Measurements from ENCODE around the gene VAC14.

The VAC14 gene

GRCh38 chr16:70725024-70725911, 75.7 kb downstream of the VAC14 start:
- DNase-seq (ENCODE audit: low spot score), result no peak

GRCh38 chr16:70724146-70725023, 76.6 kb downstream of the VAC14 start:
- DNase-seq (ENCODE audit: low spot score), result no peak

GRCh38 chr16:70723740-70724145, 77.2 kb downstream of the VAC14 start:
- DNase-seq (ENCODE audit: low spot score), result no peak

DNA sequence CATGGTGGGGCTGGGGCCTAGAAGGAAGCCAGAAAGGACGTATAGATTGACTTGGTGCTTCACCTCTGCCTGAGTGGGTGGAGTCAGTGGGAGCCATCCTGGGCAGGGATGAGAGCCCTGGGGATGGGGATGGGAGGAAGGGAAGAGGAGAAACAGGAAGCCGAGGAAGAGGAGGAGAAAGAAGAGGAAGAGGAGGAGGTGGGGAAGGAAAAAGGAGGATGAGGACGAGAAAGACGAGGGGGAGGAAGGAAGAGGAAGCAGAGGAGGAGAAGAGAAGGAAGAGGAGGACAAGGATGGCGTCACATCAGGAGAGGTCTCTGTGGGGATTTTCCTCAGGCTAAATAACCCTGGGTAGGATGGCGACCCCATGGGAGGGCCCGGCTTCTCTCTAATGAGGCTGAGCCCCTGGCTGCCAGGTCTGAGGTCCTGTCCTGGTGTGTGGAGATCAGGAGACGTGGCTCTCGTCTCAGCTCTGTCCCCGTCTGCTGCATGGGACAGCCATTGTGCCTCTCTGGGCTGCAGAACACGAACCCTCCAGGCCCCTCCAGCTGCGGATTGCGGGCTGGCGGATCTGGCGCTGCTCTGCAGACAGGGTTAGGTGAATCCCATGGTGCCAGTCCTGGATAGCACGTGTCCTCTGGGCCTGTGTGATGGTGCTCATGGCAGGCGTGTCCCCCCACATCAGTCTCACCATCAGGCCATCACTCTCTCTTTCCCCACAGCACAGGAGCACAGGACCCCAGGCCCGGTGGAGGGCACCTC, 79.6 kb downstream of the VAC14 start:
- DNase-seq (ENCODE audit: low spot score), result no peak

GRCh38 chr16:70720425-70721201, 80.3 kb downstream of the VAC14 start:
- DNase-seq (ENCODE audit: low spot score), result no peak

DNA sequence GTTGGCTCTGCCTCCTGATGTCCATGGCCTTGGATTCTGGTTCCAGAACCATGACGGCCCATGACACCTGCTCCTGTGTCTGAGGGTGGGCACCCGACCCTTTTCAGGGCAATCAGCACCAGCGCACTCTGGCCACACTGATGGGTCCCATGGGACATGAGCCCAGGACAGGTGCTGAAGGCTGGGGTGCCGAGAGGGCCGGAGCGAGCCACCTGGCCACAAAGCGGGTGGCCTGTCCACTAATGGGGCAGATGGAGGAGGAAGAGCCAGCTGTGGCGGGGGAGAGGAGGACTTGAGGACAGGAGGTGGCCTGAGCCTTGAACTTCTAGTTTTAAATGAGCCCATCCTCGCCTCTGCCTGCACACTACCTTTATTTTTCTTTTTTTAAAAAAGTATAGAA, 83.9 kb downstream of the VAC14 start:
- no peak for DNase-seq (ENCODE audit: low spot score)

- no peak for DNase-seq (ENCODE audit: low spot score)
Measured at GRCh38 chr16:70715860-70716357, 85.0 kb downstream of the VAC14 start.

DNA sequence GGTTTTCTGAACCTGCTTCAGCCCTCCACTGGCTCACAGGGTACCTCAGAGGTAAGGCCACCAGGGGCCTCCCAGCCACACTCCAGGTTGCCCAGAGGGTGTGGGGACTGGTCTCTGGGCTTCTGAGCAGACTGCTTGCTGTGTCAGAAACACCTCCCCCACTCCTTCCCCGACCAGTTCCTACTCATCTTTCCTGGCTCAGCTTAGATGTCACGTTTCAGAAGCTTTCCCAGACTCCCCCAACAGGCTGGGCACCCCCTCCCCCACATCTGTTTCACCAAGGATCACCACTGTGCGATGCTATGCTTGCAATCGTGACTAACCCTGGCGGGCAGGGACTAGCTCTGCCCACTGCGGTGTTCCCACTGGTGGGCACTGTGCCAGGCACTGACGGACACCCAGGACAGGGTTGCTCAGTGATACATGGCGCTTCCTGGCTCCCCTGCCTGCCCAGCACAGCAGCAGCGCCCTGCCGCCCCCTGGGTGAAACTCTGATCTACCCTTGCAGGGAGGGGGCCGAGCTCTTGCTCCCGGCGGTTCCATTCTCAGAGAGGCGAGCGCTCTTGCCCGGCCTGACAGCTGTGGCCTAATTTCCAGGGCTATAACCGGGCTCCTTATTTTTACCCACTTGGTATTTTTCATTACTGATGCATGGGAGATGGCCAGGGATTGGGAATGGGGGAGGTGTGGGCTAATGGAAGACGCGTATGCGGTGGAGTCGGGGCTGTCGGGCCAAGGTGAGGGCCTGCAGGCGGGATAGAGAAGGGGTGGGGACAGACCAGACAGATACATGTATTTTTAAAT, 85.7 kb downstream of the VAC14 start:
- DNase-seq (ENCODE audit: low spot score), result no peak

- DNase-seq (ENCODE audit: low spot score), result no peak
Measured at GRCh38 chr16:70714581-70715054, 86.3 kb downstream of the VAC14 start.

GRCh38 chr16:70713824-70714223, 87.1 kb downstream of the VAC14 start:
- DNase-seq (ENCODE audit: low spot score), result no peak

GRCh38 chr16:70713342-70713741, 87.6 kb downstream of the VAC14 start:
- no peak for DNase-seq (ENCODE audit: low spot score)

DNA sequence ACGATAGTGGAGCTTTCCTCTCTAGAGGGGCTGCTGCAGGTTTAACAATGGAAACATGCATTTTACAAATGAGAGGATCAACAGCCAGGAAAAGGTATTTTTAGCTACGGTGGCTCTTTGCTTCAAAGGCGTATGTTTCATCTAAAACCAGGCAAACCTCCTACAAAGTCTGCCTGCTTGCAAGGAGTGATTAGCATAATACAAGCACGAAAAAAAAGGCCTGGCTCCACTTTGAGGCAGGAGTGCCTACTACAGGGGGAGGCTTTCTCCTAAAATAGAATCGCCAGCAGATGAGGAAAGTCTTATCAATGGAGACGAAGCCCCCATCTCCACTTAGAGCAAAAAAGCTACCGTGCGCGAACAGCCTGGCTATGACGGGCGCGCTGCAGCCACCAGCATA, 88.0 kb downstream of the VAC14 start:
- DNase-seq (ENCODE audit: low spot score), result no peak

DNA sequence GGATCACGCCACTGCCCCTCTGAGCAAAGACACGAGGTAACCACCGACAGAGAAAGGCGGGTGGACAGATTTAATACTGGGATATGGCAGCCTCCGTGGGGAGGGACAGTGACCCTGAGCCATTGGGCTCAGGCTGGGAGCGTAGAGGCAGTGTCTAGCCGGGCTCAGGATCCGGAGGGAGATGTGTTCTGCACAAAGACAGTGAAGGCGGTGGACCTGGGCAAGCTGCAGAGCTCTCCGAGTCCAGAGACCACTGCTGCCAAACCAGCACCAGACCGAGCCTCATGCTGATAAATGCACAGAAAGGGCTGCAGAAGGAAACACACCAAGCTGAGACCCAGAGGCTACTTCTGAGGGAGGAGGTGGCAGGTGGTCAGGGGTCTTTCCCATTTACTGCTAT, 88.6 kb downstream of the VAC14 start:
- no peak for DNase-seq (ENCODE audit: low spot score)

- no peak for DNase-seq (ENCODE audit: low spot score)
Measured at GRCh38 chr16:70711211-70712031, 89.5 kb downstream of the VAC14 start.

DNA sequence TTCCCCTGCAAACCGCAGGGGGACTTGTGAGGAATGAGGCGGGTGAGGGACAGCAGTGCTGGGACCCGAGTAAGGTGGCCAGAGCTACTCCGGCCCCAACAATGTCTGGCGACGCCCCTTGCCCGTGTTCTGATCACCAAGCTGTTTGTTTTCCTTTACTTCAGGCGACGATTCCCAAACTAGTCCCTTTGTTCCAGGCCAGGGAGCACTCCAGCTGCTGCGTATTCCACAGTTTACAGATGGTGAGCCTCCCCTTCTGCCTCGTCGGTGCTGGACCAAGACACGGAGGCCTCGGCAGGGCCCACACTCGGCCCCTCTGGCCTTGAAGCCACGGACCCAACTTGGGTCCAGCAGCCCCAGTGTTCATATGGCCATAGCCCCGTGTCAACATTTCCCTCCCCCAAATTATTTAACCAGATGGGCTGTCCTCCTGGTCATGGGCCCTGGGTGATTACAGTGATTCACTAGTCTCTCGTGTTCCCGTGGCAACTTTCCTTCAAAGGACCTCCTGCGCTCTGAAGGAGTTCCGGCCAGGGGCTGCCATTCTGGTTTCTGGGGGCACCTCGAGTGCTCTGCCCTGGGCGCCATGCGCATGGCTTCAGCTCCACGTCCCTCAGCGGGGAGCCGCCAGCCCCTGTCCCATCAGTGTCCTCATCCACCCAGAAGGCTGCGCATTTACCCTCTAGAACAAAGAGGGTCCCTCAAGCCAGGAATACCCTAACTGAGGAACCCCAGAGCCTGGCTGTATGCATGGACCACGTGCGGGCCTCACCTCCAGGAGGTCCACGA, 90.3 kb downstream of the VAC14 start:
- DNase-seq (ENCODE audit: low spot score), result no peak

GRCh38 chr16:70709942-70710341, 91.0 kb downstream of the VAC14 start:
- DNase-seq (ENCODE audit: low spot score), result no peak

DNA sequence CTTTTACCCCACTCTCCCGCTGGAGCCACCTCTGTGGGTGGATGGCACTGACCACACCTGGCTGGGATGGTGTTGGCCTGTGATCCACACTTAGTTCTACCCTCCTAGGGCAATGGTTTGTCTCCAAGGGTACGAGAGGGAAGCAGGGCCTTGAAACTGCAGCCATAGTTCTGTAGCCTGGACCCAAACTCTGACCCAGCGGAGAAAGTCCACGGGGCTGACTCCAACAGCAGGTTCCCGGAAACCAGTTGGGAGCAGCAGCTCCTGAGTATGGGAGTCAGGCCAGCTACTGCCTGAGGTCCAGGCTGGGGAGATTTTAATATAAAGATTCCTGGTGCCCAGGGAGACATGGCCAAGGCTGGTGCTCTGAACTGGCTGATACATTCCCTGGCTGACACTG, 91.5 kb downstream of the VAC14 start:
- no peak for DNase-seq (ENCODE audit: low spot score)

- no peak for DNase-seq (ENCODE audit: low spot score)
Measured at GRCh38 chr16:70708366-70709246, 92.4 kb downstream of the VAC14 start.
